Parietal lobe (tissue), 1 donor: ENCODE data around the gene EREG. TPM values are rescaled to one million over a fixed set of nuclear protein-coding genes. Genes with fewer than 3 reads are reported as not detected.

Source experiments
- total RNA-seq: library from RNA; depleted of rRNA; stranded (reverse); fragments of >200 nt; gene quantifications from one replicate; pipeline ENCODE4 v1.2.3, GENCODE V29; 2014

Gene EREG
- total RNA-seq, result not detected

GRCh38 chr4:74364652-74365491 is at the start of gene EREG:
Gene EREG, plus strand, starts transcription at chr4:74365145. Its CDS starts 164 bp downstream, at chr4:74365309.

Other genes starting within 250 kb of the EREG start
- 43.8 TPM for gene MTHFD2L, start 207.0 kb upstream of the EREG start, total RNA-seq
- not detected for gene EPGN, start 56.7 kb upstream of the EREG start, total RNA-seq
- gene AREG, start 80.0 kb downstream of the EREG start, total RNA-seq, result not detected